C4-2B (cell line): ENCODE data around the gene PTPRD.

Experiments
- CTCF ChIP-seq: fragments of 450-650 bp; conservative IDR thresholded peaks from 2 replicates; pipeline ENCODE4 v1.5.1; 2017; ENCODE audit warnings: mild to moderate bottlenecking
- ZFX ChIP-seq: fragments of 450-650 bp; IDR thresholded peaks from 2 replicates; pipeline ENCODE4 v1.6.1; 2017

- TF ChIP-seq CTCF: no peak
- TF ChIP-seq ZFX: no peak
These were observed 1916.3 kb downstream of the PTPRD start for GRCh38 chr9:8696516-8696915.
